ENCODE data around the gene USP48. TPM values are rescaled to one million over a fixed set of nuclear protein-coding genes. Genes with fewer than 3 reads are reported as not detected.
A peak's percentile ranks its signal among the peaks of the same experiment; 100 is the strongest.

Gene USP48
- total RNA-seq, 1 experiment from 2014 or later, result 29.2 TPM

DNA sequence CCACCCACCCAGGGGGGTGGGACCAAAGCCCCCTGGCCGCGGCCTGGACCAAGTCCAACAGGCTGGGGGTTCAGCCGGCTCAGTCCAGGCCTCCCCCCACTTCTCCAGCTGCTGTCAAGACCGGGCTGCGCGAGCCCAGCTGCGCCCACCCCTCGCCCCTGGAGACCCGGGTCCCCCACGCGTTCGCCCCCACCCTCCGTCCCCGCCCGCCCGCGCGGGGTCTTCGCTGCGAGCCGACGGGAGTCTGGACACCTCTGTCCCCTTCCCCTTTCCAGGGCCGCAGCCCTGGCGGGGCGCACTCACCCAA is 114.0 kb downstream of the USP48 start:
- DNase-seq (ENCODE audit: low read depth), result no peak

DNA sequence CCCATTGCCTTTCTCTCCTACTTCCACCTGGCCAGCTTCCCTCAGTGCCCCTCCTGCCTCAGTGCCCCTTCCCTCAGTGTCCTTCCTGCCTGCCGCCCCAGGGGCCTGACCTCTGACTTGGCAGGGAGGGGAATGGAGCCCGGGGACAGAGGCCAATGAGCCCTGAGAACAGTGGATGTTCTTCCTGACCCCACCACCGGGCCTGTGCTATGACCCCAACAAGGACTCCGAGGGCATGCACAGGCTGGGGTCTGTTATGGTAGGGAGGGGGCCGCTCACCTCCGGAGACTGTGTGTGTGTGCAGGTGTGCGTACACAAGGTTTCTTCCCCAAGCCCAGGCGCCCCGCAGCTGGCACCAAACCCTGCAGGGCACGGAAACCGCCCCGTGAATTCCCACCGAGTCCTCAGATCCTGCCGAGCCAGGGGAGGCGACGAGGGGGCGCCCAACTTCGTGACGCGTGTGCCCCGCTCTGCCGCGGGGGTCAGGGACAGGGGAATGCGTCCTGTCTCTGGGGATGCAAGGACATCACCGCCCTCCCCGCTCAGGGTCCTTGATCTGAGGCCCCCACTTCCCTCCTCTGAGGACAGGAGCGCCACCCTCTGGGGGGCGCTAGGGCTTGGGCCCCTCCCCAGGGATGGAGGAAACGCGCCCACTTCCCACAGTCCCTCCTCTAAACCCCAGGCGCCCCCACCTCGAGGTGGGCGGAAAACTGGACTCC is 114.6 kb downstream of the USP48 start:
- DNase-seq (ENCODE audit: low read depth), result no peak

DNA sequence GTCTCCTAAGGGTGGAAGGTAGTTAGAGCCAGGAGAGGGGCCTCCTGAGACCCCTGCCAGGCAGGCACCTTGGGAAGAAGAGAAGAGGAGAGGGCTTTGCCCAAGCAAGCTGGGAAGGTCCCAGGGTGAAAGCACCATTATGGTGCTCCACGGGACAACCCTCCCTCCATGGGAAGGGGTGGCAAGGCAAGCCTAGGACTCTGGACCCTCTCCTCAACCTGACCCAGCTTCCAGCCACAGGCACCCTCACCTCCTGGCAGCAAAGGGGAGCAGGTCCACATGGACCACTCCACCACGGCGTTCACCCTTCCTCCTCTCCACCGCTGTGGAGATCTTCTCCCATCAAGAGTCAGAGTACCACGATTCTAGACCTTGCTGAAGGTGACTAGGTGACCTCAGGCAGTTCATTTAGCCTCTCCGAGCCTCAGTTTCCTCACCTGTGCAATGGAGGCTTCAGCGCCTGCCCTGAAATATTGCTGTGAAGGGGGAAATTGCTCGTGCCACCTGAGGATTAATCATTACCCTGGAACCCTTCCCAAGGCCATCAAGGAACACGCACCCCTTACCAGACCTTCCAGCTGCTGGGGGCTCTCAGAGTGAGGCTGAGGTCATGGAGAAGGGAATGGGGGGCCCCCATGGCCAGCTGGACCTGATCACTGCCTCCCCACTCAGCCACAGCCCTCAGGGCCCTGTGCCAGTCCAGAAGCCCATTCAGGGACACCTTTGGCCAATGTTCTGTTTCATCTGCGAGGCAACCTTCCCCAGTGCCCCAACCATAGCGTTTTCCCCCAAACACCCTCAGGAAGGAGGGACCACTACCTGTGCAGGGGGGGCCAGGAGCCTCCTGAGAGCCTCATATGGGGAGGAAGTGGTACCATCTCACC is 115.4 kb downstream of the USP48 start:
- DNase-seq (ENCODE audit: low read depth), result no peak

DNA sequence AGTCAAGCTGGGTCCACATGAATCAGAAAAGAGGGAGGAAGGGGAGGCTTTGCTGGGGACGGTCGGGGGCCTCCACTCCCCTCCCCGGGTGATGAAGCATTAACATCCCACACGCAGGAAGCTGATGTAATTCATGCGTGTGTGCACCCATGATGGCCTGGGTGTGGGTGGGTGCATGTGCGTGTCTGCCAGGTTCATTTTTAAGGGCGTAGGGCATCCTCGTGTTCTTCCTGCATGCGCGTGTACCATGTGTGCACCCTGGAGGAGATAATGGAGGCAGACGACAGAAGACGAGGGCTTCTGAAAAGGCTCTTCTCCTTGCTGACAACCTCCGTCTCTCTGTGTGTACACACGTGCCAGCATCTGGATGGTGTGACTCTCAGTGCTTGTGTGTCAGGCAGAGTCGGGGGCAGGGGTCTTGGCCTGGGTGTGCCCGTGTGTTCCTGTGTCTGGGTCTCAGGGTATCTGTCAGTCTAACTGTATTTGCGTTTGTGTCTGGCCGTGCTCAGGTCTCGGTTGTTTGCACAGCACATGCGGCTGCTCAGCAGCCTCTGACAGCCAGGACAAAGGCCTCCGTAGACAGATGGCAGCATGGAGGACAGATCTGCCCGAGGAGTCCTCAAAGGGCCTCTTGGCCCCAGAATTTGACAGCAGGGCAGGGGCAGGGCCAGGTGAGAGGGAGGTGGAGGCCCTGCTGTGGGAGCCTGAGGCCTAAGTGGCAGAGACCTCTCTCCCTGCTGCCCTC is 116.2 kb downstream of the USP48 start:
- no peak for DNase-seq (ENCODE audit: low read depth)

DNA sequence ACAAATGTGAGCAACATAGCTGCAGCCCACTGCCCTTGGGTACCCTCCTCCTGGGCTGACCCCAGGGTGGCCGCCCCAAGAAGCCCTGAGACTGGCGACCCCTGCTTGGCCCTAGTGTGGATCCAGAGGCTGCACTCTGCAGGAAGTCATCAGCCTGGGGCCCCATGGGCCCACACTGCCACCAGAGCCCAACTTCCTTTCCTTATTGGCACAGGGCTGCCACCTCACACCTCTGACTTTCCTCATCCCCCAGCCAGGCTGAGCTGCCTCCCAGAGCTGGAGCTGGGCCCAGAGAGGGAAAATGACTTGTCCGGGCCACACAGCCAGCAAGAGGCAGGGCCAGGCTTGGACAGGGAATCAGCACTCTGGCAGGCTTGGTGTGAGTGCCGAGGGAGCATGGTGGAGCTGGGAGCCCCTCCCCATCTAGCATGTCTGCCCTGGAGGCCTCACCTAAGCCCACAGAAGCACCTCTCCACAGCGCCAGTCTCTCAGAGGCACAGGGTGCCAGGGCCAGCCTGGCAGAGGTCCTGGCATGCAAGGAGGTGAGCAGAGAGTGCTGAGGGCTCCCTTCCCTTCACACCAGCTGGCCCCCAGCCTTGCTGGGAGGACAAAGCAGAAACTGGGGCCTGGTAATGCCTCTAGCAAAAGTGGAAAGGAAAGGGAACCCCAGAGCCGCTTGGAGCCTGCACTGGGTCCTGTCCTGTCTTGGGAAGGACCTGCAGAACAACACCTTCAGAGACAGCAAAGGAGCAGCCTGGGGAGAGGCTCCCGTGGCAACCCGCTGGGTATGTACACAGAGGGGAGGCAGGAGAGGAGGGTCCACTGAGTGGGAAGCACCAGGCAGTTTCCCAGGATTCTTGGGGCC is 117.0 kb downstream of the USP48 start:
- peak; percentile 51 for DNase-seq (ENCODE audit: low read depth)

DNA sequence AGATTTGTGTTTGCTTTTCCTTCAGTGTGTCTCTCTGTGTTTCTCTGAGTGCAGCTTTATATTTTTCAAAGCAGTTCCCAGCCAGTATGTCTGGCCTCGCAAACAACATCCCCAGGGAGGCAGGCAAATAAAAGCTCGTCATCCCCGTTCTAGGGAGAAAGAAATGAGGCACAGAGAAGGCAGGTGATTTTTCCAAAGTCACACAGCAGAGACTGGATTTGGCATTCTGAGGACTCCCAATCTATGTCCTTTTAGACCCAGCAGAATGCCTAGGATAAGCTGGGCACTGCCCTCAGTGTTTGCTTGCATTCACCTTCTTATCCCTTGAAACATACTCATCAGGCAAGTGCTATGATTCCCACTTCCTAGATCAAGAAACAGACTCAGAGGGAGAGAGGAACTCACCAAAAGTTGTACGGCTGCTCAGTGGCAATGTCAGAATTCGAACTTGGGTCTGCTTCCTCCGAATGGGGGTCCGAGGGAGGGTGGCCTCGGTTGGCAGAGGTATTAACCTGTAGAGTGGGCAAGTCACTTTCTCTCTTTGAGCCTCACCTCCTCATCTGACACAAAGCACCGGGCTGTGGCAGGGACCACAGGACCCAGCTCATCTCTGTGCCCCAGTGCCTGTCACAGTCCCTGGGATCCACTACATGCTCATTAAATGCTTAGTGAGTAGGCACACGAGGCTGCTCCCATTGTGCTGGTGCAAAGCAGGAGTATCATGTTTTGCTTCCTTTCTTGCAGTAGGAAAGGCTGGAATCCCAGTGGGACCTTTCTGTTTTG is 118.0 kb downstream of the USP48 start:
- no peak for DNase-seq (ENCODE audit: low read depth)

DNA sequence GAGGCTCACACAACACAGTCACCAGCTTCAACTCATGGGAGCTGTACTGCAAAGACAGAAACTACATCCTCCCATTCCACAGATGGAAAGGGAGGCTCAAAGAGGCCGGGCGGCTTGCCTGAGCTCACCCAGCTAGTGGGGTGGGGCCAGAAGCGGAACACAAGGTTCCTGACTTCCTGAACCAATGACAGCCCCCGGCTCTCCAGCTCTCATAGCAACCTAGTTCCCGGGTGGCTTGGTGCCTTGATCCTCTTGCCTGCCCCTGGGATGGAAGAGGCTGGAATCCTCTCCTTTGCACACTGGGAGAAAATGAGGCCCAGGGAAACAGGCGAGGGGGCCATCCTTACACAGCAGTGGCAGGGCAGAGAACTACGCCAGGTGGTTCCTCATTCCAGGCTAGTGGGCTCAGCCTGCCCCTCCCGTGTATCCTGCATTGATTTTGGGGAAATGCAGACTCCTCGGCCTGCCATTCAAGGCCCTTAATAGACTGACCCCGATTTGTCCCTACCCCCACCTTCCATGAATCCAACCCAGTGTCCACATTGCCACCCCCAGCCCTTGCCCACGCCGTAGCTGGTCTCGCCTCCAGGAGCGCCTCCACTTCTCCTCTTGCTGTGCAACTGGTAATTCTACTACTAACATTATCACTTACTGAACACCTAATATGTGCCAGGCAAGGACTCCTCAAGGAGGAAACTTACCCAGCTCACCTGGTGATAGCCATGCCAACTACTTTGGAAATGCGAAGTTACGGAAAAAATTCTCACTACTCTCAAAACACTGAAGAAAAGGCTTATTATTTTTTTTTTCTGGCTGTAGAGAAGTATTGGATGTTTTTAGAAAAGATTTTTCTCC is 118.8 kb downstream of the USP48 start:
- DNase-seq (ENCODE audit: low read depth), result no peak

DNA sequence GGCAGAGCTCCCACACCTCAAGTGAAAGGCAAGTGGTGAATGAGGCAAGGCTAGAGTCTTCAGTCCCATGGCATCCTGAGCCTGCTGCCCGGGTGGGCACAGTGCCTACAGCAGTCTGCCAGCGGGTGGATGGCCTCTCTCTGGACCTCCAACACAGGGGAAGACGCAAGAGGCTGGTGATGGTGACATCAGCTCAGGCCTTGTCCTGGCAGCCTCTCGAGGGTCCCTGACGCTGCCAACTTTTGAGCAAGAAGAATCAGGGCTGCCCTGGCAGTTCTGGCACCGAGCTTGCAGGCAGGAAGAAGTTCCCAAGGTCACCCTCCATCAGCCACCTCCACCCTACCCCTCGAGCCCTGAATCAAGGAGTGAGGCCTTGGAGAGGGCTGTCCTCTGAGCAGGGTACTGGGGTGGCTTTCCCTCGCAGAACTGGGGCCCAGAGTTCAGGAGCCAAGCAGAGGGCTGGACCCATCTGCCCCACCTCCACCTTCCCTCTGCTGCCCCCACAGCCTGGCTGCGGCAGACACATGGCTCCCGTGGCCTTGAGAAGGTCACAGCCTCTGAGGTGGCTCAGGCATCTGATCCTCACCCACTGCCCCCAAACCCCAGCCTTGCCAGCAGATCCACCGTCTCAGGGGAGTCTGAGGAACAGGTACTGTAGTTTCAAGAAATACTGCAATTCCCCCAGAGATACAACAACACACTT is 119.5 kb downstream of the USP48 start:
- DNase-seq (ENCODE audit: low read depth), result no peak

DNA sequence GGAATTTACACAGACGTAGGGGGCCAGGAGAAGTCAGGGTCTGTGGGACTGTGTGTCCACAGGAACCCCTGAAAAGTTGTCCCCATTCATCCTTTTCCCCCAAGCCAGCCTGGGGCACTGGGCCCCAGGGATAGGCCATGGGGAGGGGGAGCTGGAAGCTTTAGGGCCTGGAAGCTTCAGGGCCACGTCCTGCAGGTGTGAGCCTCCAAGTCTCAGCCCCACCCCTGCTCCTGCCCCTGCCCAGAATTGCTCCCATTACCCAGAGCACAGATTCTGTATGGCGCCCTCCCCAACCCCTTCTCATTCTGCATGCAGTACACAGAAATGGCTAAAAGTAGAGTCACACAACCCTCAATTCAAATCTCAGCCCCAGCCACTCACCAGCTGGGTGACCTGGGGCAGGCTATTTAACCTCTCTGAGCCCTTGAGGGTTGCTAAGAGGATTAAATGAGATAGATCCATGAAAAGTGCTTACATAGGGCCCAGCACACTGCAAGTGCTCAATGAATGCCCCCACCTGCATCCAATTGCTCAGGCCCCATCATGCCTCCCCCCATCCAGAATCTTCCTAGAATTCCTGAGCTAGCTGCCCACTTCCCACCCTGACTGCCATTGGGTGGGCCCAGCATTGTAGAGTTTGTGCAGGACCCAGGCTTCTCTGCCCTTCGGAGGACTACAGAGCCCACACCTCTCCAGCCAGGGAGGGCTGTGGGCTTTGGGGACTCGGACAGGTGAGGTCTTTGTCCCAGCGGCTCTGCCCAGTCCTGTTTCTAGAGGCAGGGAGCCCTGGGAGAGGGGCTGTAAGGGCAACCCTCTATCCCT is 120.3 kb downstream of the USP48 start:
- DNase-seq (ENCODE audit: low read depth), result no peak

DNA sequence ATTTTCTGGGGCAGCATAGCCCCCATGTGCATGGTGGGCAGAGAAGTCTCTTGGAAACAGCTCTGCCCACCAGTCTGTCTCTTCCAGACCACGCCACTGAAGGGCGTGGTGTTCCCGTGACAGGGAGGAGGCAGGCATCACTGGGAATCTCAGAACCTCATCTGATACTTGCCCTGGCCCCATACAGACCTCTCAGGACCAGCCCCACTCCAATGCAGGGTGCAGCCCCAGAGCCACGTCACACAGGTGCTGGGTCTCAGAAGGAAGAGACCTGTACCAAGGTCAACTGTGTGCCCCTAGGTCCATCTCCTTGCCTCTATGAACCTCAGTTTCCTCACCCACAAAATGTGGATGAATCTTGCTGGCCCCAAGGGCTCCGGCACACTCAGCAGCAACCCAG is 121.1 kb downstream of the USP48 start:
- DNase-seq (ENCODE audit: low read depth), result no peak

DNA sequence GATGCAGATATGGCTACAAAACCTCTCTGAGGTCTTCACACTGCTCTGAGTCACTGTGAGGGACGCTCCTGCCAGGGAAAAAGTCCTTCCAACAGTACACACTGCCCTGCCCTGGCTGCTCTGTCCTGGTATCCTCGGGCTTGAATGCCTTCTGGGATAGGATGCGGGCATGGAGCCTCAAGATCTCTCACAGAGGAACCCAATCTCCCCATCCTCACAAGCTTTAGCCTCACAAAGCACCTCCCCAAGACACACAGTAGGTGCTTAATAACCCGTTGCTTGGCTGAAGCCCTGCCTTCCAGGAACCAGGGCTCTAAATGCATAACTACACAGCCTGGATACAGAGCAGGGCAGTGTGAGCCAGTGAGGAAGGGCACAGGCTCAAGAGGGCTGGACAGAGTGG is 123.0 kb downstream of the USP48 start:
- DNase-seq (ENCODE audit: low read depth), result no peak

DNA sequence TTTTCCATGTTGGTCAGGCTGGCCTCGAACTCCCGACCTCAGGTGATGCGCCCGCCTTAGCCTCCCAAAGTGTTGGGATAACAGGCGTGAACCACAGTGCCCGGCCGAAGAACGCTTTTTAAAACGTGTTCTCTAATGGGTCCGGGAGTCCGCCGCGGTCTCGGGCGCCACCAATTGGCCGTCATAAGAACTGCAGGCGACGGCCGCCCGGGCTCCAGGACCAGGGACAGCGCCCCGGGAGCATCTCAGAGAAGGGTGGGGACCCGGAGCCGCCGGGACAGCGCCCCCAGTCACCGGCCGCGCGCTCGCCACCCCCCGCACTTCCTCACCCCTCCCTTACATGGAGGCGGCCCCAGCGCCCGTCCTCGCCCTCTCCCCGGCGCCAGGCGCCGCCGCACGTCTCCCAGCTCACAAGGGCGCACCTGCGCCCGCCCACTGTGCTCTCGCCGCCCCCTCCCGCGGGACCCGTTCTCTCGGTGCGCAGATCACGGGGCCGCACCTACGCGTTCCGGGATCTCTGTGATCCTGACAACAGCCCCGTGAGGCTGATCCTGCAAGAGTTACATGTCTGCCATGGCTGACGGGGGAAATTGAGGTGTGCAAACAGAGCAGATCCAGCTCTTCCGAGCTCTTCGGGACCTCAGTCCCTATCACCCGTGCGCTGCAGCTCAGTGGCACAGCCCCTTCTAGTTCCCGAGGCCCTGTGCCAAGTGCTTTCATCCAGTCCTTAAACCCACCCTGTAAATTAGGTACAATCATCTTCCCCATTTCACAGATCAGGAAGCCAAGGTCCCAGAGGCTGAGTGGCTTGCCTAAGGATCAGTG is 123.6 kb downstream of the USP48 start:
- peak; percentile 72 for DNase-seq (ENCODE audit: low read depth)

DNA sequence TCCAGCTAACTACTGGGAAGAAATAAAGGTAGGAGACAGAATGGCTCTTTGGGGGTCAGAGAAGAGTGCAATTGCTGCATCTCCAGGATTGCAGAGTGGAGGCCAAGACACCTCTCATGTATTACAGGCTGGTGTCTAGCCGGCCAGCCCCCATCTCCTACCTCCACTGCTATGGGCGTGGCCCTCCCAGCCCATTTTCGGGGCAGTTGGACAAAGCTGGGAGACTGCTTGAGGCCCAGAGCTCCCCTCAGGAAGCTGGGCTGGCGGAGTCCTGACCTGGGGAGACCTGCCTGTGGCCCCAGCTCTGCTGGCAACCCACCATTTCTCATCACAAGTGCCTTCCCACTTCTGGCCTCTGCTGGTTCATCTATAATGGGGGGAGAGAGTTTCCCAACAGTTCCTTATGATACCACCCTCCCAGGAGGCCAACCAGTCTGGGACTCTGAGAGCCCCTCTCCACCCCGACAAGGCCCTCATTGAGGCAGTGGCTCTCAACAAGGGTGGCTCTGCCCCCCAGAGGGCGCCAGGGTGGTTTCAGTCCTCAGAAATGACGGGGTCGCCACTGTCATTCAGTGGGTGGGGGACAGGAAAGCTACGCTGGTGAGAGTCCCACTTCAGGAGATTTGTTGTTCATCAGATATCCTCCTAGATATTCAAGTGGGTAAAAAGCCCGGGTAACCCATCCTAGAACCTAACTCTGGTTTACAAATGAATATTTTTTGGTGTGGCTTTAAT is 125.3 kb downstream of the USP48 start:
- DNase-seq (ENCODE audit: low read depth), result no peak

DNA sequence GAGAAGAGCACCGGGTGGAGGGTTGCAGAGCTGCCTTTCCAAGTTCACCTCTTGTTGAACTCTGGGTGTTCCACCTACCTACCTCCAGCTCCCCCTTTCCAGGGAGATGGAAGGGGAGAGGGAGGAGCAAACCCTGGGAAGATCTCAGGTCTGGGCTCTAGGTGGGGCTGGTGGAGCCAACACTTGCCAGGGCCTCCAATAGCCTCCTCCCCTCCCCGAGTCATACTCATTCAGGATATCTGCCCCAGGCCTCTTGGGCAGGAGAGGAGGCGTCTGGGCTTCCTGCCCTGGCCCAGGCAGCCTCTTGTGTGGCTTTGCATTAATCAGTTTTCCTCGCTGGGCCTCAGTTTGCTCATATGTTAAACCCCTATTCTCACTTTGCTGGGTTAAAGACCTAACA is 127.2 kb downstream of the USP48 start:
- DNase-seq (ENCODE audit: low read depth), result peak; percentile 75

DNA sequence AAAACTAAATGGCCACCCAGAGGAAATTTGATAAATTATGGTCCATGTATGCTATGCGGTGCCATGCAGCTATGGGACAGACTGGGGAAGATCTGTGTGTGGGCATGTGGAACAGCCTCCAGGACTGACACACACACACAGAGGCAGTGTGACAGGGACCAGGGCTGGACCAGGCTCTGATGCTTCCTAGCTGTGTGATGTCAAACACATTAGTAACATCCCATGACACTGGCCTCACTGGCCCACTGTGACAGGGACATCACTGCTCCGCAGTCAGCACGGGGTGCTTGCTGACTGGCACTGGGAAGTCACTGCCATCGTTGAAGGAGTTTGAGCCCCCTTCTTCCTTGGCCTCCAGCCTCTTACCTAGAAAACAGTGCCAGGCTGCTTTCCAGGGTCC is 127.7 kb downstream of the USP48 start:
- DNase-seq (ENCODE audit: low read depth), result no peak

DNA sequence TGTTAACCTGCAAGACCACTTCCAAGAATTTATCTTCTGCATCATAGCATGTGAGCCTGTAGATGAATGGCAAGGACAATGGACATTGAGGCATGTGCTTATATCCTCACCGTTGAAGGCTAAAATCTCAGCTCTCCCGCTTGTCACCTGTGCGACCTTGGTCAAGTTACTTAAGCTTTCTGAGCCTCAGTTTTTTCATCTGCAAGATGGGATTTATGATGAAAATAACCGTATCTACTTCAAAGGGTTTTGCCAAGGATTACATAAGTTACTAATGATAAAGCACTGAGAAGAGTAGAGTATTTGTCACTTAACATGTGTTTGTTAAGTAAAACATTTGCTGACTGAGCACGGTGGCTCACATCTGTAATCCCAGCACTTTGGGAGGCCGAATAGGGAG is 128.7 kb downstream of the USP48 start:
- DNase-seq (ENCODE audit: low read depth), result no peak

DNA sequence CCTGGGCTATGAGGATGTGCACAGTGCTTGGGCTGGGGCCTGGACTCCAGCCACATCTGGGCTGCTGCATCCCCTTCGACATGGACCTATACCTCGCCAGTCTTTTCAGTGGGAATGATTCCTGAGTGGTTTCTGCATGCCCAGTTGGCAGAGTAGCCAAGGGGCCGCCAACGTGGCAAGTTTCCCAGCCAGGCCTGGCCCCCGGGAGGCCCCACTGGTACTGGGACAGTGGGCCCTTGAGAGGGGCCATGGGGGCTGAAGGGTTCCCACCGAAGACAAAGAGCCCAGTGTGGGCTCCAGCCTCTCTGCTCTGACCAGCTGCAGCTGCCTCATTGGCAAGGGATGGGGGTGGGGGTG is 129.2 kb downstream of the USP48 start:
- DNase-seq (ENCODE audit: low read depth), result no peak
